GM23338 (cell line): ENCODE data around the gene UQCRC2. TPM values are rescaled to one million over a fixed set of nuclear protein-coding genes. Genes with fewer than 3 reads are reported as not detected.

Source experiments
- ATAC-seq: fragments of 200-7000 bp; cut with Tn5 transposase; 3 replicates; pipeline ENCODE4 v1.9.1; 2020
- DNase-seq: peaks from one replicate; pipeline ENCODE4 v3.0.0-alpha.2; 2015; ENCODE audit warnings: low spot score
- H2AFZ ChIP-seq: fragments of 200-600 bp; sonication (generic); 2 replicates; pipeline ENCODE4 v1.8.0; 2016; ENCODE audit warnings: antibody characterized with exemption, mild to moderate bottlenecking, moderate library complexity
- H3F3A ChIP-seq: fragments of 200-600 bp; sonication (generic); replicated peaks from 2 replicates; pipeline ENCODE4 v1.8.0; 2017; ENCODE audit warnings: antibody characterized with exemption, mixed run types, low read depth
- H3K27ac ChIP-seq: fragments of 200-600 bp; sonication (generic); 2 replicates; pipeline ENCODE4 v1.6.1; 2016; ENCODE audit warnings: low read depth
- H3K27me3 ChIP-seq: fragments of 200-600 bp; sonication (generic); 2 replicates; pipeline ENCODE4 v1.8.0; 2016; ENCODE audit warnings: mild to moderate bottlenecking, mixed run types, moderate library complexity; ENCODE audit not compliant: insufficient read depth
- H3K36me3 ChIP-seq: fragments of 200-600 bp; sonication (generic); 2 replicates; pipeline ENCODE4 v1.8.0; 2016; ENCODE audit warnings: mild to moderate bottlenecking; ENCODE audit not compliant: insufficient read depth
- H3K4me1 ChIP-seq: fragments of 200-600 bp; sonication (generic); 2 replicates; pipeline ENCODE4 v1.8.0; 2016; ENCODE audit warnings: mild to moderate bottlenecking, moderate library complexity; ENCODE audit not compliant: insufficient read depth
- H3K4me2 ChIP-seq: fragments of 200-600 bp; sonication (generic); 2 replicates; pipeline ENCODE4 v1.7.1; 2017; ENCODE audit warnings: mixed run types
- H3K4me3 ChIP-seq: fragments of 200-600 bp; sonication (generic); 2 replicates; pipeline ENCODE4 v1.6.1; 2016; ENCODE audit warnings: mixed run types
- H3K79me2 ChIP-seq: fragments of 200-600 bp; sonication (generic); replicated peaks from 2 replicates; pipeline ENCODE4 v1.8.0; 2017; ENCODE audit warnings: mild to moderate bottlenecking; ENCODE audit not compliant: insufficient read depth
- H3K9me2 ChIP-seq: fragments of 200-600 bp; sonication (generic); 2 replicates; pipeline ENCODE4 v1.8.0; 2017; ENCODE audit not compliant: insufficient read depth
- H4K20me1 ChIP-seq: fragments of 200-600 bp; sonication (generic); replicated peaks from 2 replicates; pipeline ENCODE4 v1.8.0; 2017; ENCODE audit warnings: mild to moderate bottlenecking; ENCODE audit not compliant: insufficient read depth
- H3K27ac Mint-ChIP-seq: 2 replicates; pipeline ENCODE4 v1.8.0; 2020; ENCODE audit warnings: inconsistent platforms, mild to moderate bottlenecking, moderate library complexity, mixed read lengths
- H3K27me3 Mint-ChIP-seq: 3 replicates; pipeline ENCODE4 v1.8.0; 2022; ENCODE audit warnings: low read depth, mild to moderate bottlenecking, moderate library complexity, mixed read lengths, inconsistent platforms; ENCODE audit not compliant: insufficient read depth, poor library complexity
- H3K36me3 Mint-ChIP-seq: 3 replicates; pipeline ENCODE4 v1.8.0; 2021; ENCODE audit warnings: low read depth, mild to moderate bottlenecking, inconsistent platforms, moderate library complexity, mixed read lengths
- H3K4me1 Mint-ChIP-seq: 3 replicates; pipeline ENCODE4 v1.8.0; 2020; ENCODE audit warnings: mild to moderate bottlenecking, inconsistent platforms, mixed read lengths
- H3K4me3 Mint-ChIP-seq: 3 replicates; pipeline ENCODE4 v1.8.0; 2021; ENCODE audit warnings: moderate library complexity, mild to moderate bottlenecking, inconsistent platforms, mixed read lengths
- H3K9me3 Mint-ChIP-seq: 3 replicates; pipeline ENCODE4 v1.8.0; 2020; ENCODE audit warnings: moderate library complexity, mild to moderate bottlenecking, inconsistent platforms, mixed read lengths
- JUNB ChIP-seq: IDR thresholded peaks from one replicate; pipeline ENCODE4 v1.6.1; 2016; ENCODE audit warnings: antibody characterized with exemption; ENCODE audit not compliant: unreplicated experiment
- ZNF462 ChIP-seq: fragments of 250-450 bp; sonication (Bioruptor Pico); IDR thresholded peaks from 2 replicates; pipeline ENCODE4 v1.5.0; 2020; ENCODE audit warnings: mild to moderate bottlenecking, moderate library complexity
- polyA plus RNA-seq: library from polyadenylated mRNA; unstranded; fragments of >200 nt; fragmentation: Nextera tagmentation; extraction: Ambion mirVana; gene quantifications from 2 replicates; pipeline ENCODE4 v1.2.1, GENCODE V29; 2016
- total RNA-seq: library from RNA; depleted of rRNA; stranded (reverse); fragments of >200 nt; shearing (Covaris generic); gene quantifications from 2 replicates; pipeline ENCODE4 v1.2.3, GENCODE V29; 2014
- TF ChIP-seq, protein P1 (sequence below): IDR thresholded peaks from one replicate; pipeline ENCODE4 v1.6.1; 2018; ENCODE audit warnings: antibody characterized with exemption; ENCODE audit not compliant: unreplicated experiment

The UQCRC2 gene
- total and polyA plus RNA-seq, 2 experiments from 2014 or later: 88.0 to 122 TPM

- TF ChIP-seq, protein P1, sequence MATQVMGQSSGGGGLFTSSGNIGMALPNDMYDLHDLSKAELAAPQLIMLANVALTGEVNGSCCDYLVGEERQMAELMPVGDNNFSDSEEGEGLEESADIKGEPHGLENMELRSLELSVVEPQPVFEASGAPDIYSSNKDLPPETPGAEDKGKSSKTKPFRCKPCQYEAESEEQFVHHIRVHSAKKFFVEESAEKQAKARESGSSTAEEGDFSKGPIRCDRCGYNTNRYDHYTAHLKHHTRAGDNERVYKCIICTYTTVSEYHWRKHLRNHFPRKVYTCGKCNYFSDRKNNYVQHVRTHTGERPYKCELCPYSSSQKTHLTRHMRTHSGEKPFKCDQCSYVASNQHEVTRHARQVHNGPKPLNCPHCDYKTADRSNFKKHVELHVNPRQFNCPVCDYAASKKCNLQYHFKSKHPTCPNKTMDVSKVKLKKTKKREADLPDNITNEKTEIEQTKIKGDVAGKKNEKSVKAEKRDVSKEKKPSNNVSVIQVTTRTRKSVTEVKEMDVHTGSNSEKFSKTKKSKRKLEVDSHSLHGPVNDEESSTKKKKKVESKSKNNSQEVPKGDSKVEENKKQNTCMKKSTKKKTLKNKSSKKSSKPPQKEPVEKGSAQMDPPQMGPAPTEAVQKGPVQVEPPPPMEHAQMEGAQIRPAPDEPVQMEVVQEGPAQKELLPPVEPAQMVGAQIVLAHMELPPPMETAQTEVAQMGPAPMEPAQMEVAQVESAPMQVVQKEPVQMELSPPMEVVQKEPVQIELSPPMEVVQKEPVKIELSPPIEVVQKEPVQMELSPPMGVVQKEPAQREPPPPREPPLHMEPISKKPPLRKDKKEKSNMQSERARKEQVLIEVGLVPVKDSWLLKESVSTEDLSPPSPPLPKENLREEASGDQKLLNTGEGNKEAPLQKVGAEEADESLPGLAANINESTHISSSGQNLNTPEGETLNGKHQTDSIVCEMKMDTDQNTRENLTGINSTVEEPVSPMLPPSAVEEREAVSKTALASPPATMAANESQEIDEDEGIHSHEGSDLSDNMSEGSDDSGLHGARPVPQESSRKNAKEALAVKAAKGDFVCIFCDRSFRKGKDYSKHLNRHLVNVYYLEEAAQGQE: no peak
- TF ChIP-seq JUNB: no peak
Observed at GRCh38 chr16:22018559-22018958, 65.4 kb downstream of the UQCRC2 start (continued).

GRCh38 chr16:22022151-22022550 lies 69.0 kb downstream of the UQCRC2 start:
- no peaks in the 10 kb centered on the region for H3K27me3 Mint-ChIP-seq
- Histone ChIP-seq H3K27me3 (no peaks in the 10 kb centered on the region), H3K4me1 (no peaks in the 10 kb centered on the region), H3K36me3 (no peaks in the 10 kb centered on the region), H3K4me3 (no peak overlapping the region), H3K79me2 (peaks cover 65% of the 10 kb centered on the region), H4K20me1 (peaks cover 18% of the 10 kb centered on the region; the same call in 1 of the 2 replicates), H3K4me2 (no peak overlapping the region), H3K27ac (no peak overlapping the region), H3K9me2 (no peaks in the 10 kb centered on the region), H3F3A (no peaks in the 10 kb centered on the region), H2AFZ (no peak overlapping the region)
- H3K4me1 Mint-ChIP-seq: peaks cover 6% of the 10 kb centered on the region; the same call in 2 of the 3 replicates
- H3K9me3 Mint-ChIP-seq: no peaks in the 10 kb centered on the region
- H3K27ac Mint-ChIP-seq: no peak overlapping the region
- DNase-seq (no peak), ATAC-seq (no peak)
- no peak overlapping the region for H3K4me3 Mint-ChIP-seq
- no peaks in the 10 kb centered on the region for H3K36me3 Mint-ChIP-seq
- no peak for TF ChIP-seq ZNF462 (CRISPR knock-in tag)
